H1 (cell line): ENCODE results near the gene LITAFD. TPM values are rescaled to one million over a fixed set of nuclear protein-coding genes. Genes with fewer than 3 reads are reported as not detected.

Source experiments
- CTCF ChIA-PET: fragments of 300-600 bp; sonication (Branson Sonifier 250); formaldehyde crosslinking; loops from one replicate; lab custom pipeline; 2021; ENCODE audit not compliant: partially characterized antibody; lab: Charles Lee
- POLR2A ChIA-PET: fragments of 300-600 bp; sonication (Branson Sonifier 250); formaldehyde crosslinking; loops from one replicate; lab custom pipeline; 2021; ENCODE audit warnings: inconsistent platforms; ENCODE audit not compliant: partially characterized antibody; lab: Charles Lee
- DNase-seq, 2 experiments: peaks; one replicate each; pipeline versions ENCODE4 v3.0.0 to v3.0.0-alpha.2; 2010 to 2022; ENCODE audit warnings: low spot score in 2 of 2, low read depth in 1 of 2, mixed read lengths in 1 of 2
- FAIRE-seq: peaks from 2 replicates; lab custom pipeline; 2011; peaks lifted over from hg19 to GRCh38; lab: Jason Lieb, UNC
- H2AFZ ChIP-seq: 2 replicates; pipeline ENCODE4 v1.8.1; 2012; ENCODE audit warnings: low read length, inconsistent platforms
- H2AK5ac ChIP-seq: 2 replicates; pipeline ENCODE4 v1.6.1; 2013; ENCODE audit warnings: low read depth, low read length
- H2BK120ac ChIP-seq: replicated peaks from 2 replicates; pipeline ENCODE3; 2013; ENCODE audit warnings: low read depth, low read length, inconsistent platforms
- H2BK12ac ChIP-seq: 2 replicates; pipeline ENCODE4 v1.6.1; 2013; ENCODE audit warnings: low read depth, low read length
- H2BK15ac ChIP-seq: 2 replicates; pipeline ENCODE4 v1.6.1; 2013; ENCODE audit warnings: low read length
- H2BK20ac ChIP-seq: 2 replicates; pipeline ENCODE4 v1.6.1; 2013; ENCODE audit warnings: low read length
- H2BK5ac ChIP-seq: 2 replicates; pipeline ENCODE4 v1.6.1; 2013; ENCODE audit warnings: low read depth, low read length
- H3K14ac ChIP-seq: 2 replicates; pipeline ENCODE4 v1.6.1; 2013; ENCODE audit warnings: inconsistent platforms; ENCODE audit not compliant: insufficient read length
- H3K18ac ChIP-seq: 2 replicates; pipeline ENCODE4 v1.6.1; 2013; ENCODE audit warnings: low read length; ENCODE audit errors: extremely low read depth
- H3K23ac ChIP-seq: 2 replicates; pipeline ENCODE4 v1.6.1; 2013; ENCODE audit warnings: inconsistent platforms; ENCODE audit not compliant: insufficient read length
- H3K23me2 ChIP-seq: 2 replicates; pipeline ENCODE4 v1.6.1; 2013; ENCODE audit warnings: low read depth, low read length
- H3K27ac ChIP-seq: 2 replicates; pipeline ENCODE4 v1.6.1; 2011; ENCODE audit warnings: low read depth, low read length, inconsistent platforms
- H3K27me3 ChIP-seq, 4 experiments: replicated peaks in 1 of 4; 1 replicate in 1 of 4; 2 replicates in 3 of 4; pipeline versions ENCODE4 v1.6.1 to v1.8.1; 2011 to 2013; ENCODE audit warnings: low read length in 3 of 4, mild to moderate bottlenecking in 3 of 4, inconsistent platforms in 2 of 4, mixed read lengths in 2 of 4, moderate library complexity in 1 of 4; ENCODE audit not compliant: control insufficient read depth in 3 of 4, insufficient read depth in 3 of 4; ENCODE audit errors: extremely low read depth in 1 of 4
- H3K36me3 ChIP-seq, 4 experiments: 2 replicates each; pipeline versions ENCODE4 v1.6.1 to v1.8.1; 2011 to 2013; ENCODE audit warnings: mild to moderate bottlenecking in 4 of 4, low read length in 3 of 4, moderate library complexity in 2 of 4, control low read depth in 1 of 4, inconsistent platforms in 1 of 4; ENCODE audit not compliant: insufficient read depth in 4 of 4, control insufficient read depth in 2 of 4
- H3K4ac ChIP-seq: replicated peaks from 2 replicates; pipeline ENCODE3; 2013; ENCODE audit warnings: low read length, low read depth, mixed read lengths, inconsistent platforms; ENCODE audit not compliant: insufficient read length
- H3K4me1 ChIP-seq, 4 experiments: replicated peaks in 1 of 4; 1 replicate in 1 of 4; 2 replicates in 3 of 4; pipeline versions ENCODE4 v1.6.1 to v1.8.1; 2011 to 2013; ENCODE audit warnings: low read length in 3 of 4, inconsistent platforms in 2 of 4, mixed read lengths in 1 of 4; ENCODE audit not compliant: insufficient read depth in 4 of 4, control insufficient read depth in 3 of 4
- H3K4me2 ChIP-seq, 2 experiments: 2 replicates each; pipeline versions ENCODE4 v1.6.1 to v1.8.1; 2011 to 2013; ENCODE audit warnings: low read depth in 2 of 2, low read length in 2 of 2, control low read depth in 1 of 2, inconsistent platforms in 1 of 2, mild to moderate bottlenecking in 1 of 2; ENCODE audit not compliant: insufficient read depth in 1 of 2
- H3K4me3 ChIP-seq, 4 experiments: fragments of 200-600, 300-600 bp in 1 of 4; sonication (generic), shearing (Covaris generic), sonication (Bioruptor Twin) in 1 of 4; 2 replicates each; pipeline versions ENCODE4 v1.5.1 to v1.8.1; 2011 to 2016; ENCODE audit warnings: low read length in 4 of 4, low read depth in 3 of 4, control low read depth in 2 of 4, inconsistent platforms in 2 of 4, mild to moderate bottlenecking in 2 of 4, mixed read lengths in 1 of 4, moderate library complexity in 1 of 4; ENCODE audit not compliant: insufficient read depth in 2 of 4; ENCODE audit errors: extremely low read depth in 1 of 4
- H3K56ac ChIP-seq: replicated peaks from 2 replicates; pipeline ENCODE3; 2013; ENCODE audit warnings: low read depth, mild to moderate bottlenecking, mixed read lengths, low read length, inconsistent platforms; ENCODE audit not compliant: insufficient read length
- H3K79me1 ChIP-seq: 2 replicates; pipeline ENCODE4 v1.6.1; 2013; ENCODE audit warnings: low read depth, low read length, control low read depth
- H3K79me2 ChIP-seq, 2 experiments: 2 replicates each; pipeline versions ENCODE4 v1.6.1 to v1.8.1; 2012 to 2013; ENCODE audit warnings: low read length in 2 of 2, mild to moderate bottlenecking in 2 of 2, inconsistent platforms in 1 of 2; ENCODE audit not compliant: insufficient read depth in 2 of 2, control insufficient read depth in 1 of 2
- H3K9ac ChIP-seq, 4 experiments: replicated peaks in 1 of 4; 1 replicate in 1 of 4; 2 replicates in 3 of 4; pipeline versions ENCODE4 v1.6.1 to v1.8.1; 2011 to 2013; ENCODE audit warnings: low read depth in 3 of 4, low read length in 3 of 4, control low read depth in 2 of 4, mild to moderate bottlenecking in 2 of 4, moderate library complexity in 2 of 4, inconsistent platforms in 1 of 4; ENCODE audit errors: extremely low read depth in 1 of 4
- H3K9me3 ChIP-seq, 2 experiments: 2 replicates each; pipeline versions ENCODE4 v1.6.1 to v1.8.1; 2012 to 2013; ENCODE audit warnings: mild to moderate bottlenecking in 2 of 2, moderate library complexity in 2 of 2, control low read depth in 1 of 2, inconsistent platforms in 1 of 2, low read depth in 1 of 2, low read length in 1 of 2, mixed read lengths in 1 of 2; ENCODE audit not compliant: insufficient read depth in 2 of 2
- H4K20me1 ChIP-seq, 2 experiments: replicated peaks in 1 of 2; 2 replicates each; pipeline versions ENCODE3 to v1.8.1; 2011 to 2013; ENCODE audit warnings: inconsistent platforms in 2 of 2, low read length in 2 of 2, mild to moderate bottlenecking in 1 of 2; ENCODE audit not compliant: insufficient read depth in 2 of 2, control insufficient read depth in 1 of 2
- H4K5ac ChIP-seq: 2 replicates; pipeline ENCODE4 v1.6.1; 2013; ENCODE audit warnings: low read length, low read depth, mixed read lengths, inconsistent platforms; ENCODE audit not compliant: insufficient read length
- H4K8ac ChIP-seq: 2 replicates; pipeline ENCODE4 v1.8.0; 2013; ENCODE audit warnings: mild to moderate bottlenecking, moderate library complexity, low read length, inconsistent platforms; ENCODE audit not compliant: insufficient read depth; ENCODE audit errors: extremely low read depth
- H4K91ac ChIP-seq: replicated peaks from 2 replicates; pipeline ENCODE3; 2013; ENCODE audit warnings: low read length, mixed read lengths, inconsistent platforms; ENCODE audit not compliant: insufficient read length
- CEBPB ChIP-seq: IDR thresholded peaks from 2 replicates; pipeline ENCODE4 v1.6.1; 2012; ENCODE audit warnings: low read depth, low read length
- HDAC6 ChIP-seq: IDR thresholded peaks from one replicate; pipeline ENCODE4 v1.7.1; 2012; ENCODE audit warnings: low read depth, mild to moderate bottlenecking, inconsistent platforms, low read length, moderate library complexity
- JUN ChIP-seq: IDR thresholded peaks from 2 replicates; pipeline ENCODE4 v1.6.1; 2011; ENCODE audit warnings: low read depth, mild to moderate bottlenecking, improper control_type of control experiment, low read length
- JUND ChIP-seq: IDR thresholded peaks from 2 replicates; pipeline ENCODE4 v1.6.1; 2011; ENCODE audit warnings: mild to moderate bottlenecking, improper control_type of control experiment, low read length
- KDM5A ChIP-seq: fragments of 200-600 bp; IDR thresholded peaks from 2 replicates; pipeline ENCODE4 v1.7.1; 2012; ENCODE audit warnings: mild to moderate bottlenecking, low read length, inconsistent platforms, mixed read lengths
- POLR2AphosphoS5 ChIP-seq: IDR thresholded peaks from 2 replicates; pipeline ENCODE4 v1.6.1; 2011; ENCODE audit warnings: low read depth, low read length
- RAD21 ChIP-seq, 2 experiments: IDR thresholded peaks in 1 of 2; conservative IDR thresholded peaks in 1 of 2; 2 replicates each; pipeline ENCODE4 v1.6.1; 2011; ENCODE audit warnings: low read depth in 2 of 2, low read length in 2 of 2, improper control_type of control experiment in 1 of 2, inconsistent platforms in 1 of 2, mild to moderate bottlenecking in 1 of 2, moderate library complexity in 1 of 2
- SIRT6 ChIP-seq: IDR thresholded peaks from one replicate; pipeline ENCODE4 v1.7.1; 2012; ENCODE audit warnings: low read length, inconsistent platforms
- SP2 ChIP-seq: IDR thresholded peaks from 2 replicates; pipeline ENCODE4 v1.6.1; 2012; ENCODE audit warnings: mild to moderate bottlenecking, low read length, inconsistent platforms
- TAF7 ChIP-seq: optimal IDR thresholded peaks from 2 replicates; pipeline ENCODE3; 2011; ENCODE audit warnings: low read depth, mild to moderate bottlenecking, inconsistent platforms, low read length, moderate library complexity, borderline replicate concordance
- YY1 ChIP-seq: IDR thresholded peaks from 2 replicates; pipeline ENCODE4 v1.6.1; 2011; ENCODE audit warnings: low read depth, mild to moderate bottlenecking, low read length
- WGBS, 2 experiments: shearing (Covaris generic) in 1 of 2; methylation state at CpG; one replicate each; pipeline versions ENCODE4 v1.1.6 to v1.1.7; 2013 to 2015; ENCODE audit warnings: low lambda C conversion rate in 2 of 2, mixed read lengths in 2 of 2, inconsistent platforms in 1 of 2, low coverage in 1 of 2, missing lambda C conversion rate in 1 of 2; ENCODE audit not compliant: insufficient replicate concordance in 2 of 2, insufficient coverage in 1 of 2, insufficient read length in 1 of 2; ENCODE audit errors: extremely low coverage in 1 of 2, missing lambda C conversion rate in 1 of 2; 5-methylcytosine and 5-hydroxymethylcytosine counted together
- polyA plus RNA-seq, 7 experiments: library from polyadenylated mRNA; depleted of rRNA in 3 of 7; stranded (reverse) in 5 of 7; unstranded in 2 of 7; fragments of >200 nt in 5 of 7; fragments of 200-250 nt in 2 of 7; gene quantifications; 1 replicate in 5 of 7; 2 replicates in 1 of 7; 4 replicates in 1 of 7; pipeline versions ENCODE4 v1.2.1 to v1.2.3, GENCODE V29; 2011 to 2013; ENCODE audit warnings: missing spikeins in 2 of 7, mixed read lengths in 2 of 7
- total RNA-seq: library from RNA; stranded (reverse); fragmentation: NEBNext Ultra II Directional; extraction: Animal tissue kit (Norgen Biotek cat#: 25700); gene quantifications from 2 replicates; pipeline ENCODE4 v1.2.1, GENCODE V29; 2021
- TF ChIP-seq, protein P1 (sequence below): IDR thresholded peaks from 2 replicates; pipeline ENCODE4 v1.6.1; 2011; ENCODE audit warnings: low read length, improper control_type of control experiment
- TF ChIP-seq, protein P2 (sequence below): IDR thresholded peaks from 2 replicates; pipeline ENCODE4 v1.6.1; 2012; ENCODE audit warnings: inconsistent platforms

LITAFD gene
- total and polyA plus RNA-seq, 2 of the 8 experiments (the other 6 are each of a cell fraction or from before 2014, with no cell fraction given) = not detected

DNA sequence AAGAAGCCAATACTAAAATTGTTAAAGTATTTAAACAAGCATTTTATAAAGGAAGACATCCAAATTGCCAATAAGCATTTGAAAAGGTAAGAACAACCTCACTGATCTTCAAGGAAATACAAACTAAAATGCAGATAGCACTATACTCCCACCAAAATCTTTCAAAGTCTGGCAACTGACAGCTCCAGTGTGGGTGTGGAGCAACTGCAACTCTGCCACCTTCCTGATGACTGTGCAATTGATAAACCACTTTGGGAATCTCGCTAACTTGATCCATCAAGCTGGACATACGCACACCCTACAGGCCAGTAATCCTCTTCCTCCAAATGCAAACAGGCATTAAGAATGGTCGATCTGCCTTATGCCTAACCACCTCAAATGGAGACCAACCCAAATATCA lies 31.9 kb downstream of the LITAFD start:
- 92% methylated on average over 3 of the region's 3 CpGs; no CpG with 5 or more reads in 1 of the 2 experiments for WGBS, 2 experiments
- H3K79me2 ChIP-seq = peaks cover 0 to 13% of the 10 kb centered on the region in 2 experiments; a peak in 1 of 4 replicates
- TF ChIP-seq, protein P1, sequence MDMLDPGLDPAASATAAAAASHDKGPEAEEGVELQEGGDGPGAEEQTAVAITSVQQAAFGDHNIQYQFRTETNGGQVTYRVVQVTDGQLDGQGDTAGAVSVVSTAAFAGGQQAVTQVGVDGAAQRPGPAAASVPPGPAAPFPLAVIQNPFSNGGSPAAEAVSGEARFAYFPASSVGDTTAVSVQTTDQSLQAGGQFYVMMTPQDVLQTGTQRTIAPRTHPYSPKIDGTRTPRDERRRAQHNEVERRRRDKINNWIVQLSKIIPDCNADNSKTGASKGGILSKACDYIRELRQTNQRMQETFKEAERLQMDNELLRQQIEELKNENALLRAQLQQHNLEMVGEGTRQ = no peak
- no peak for TF ChIP-seq RAD21 (IDR thresholded peaks at IDR 0.05 in 1 of 2, conservative IDR thresholded peaks at IDR 0.05 in 1 of 2; ENCODE audit: low read depth in 2 of 2, low read length in 2 of 2)
- no peak for TF ChIP-seq JUND
- no peak for TF ChIP-seq SP2
- TF ChIP-seq CEBPB = no peak
- no peak for TF ChIP-seq YY1
- no peak for TF ChIP-seq TAF7
- TF ChIP-seq, protein P2, sequence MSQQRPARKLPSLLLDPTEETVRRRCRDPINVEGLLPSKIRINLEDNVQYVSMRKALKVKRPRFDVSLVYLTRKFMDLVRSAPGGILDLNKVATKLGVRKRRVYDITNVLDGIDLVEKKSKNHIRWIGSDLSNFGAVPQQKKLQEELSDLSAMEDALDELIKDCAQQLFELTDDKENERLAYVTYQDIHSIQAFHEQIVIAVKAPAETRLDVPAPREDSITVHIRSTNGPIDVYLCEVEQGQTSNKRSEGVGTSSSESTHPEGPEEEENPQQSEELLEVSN = no peak
- TF ChIP-seq KDM5A = no peak
- no peak for TF ChIP-seq SIRT6
- TF ChIP-seq POLR2AphosphoS5 = no peak
- TF ChIP-seq JUN = no peak
- TF ChIP-seq HDAC6 = no peak

More for the DNA sequence above, 31.9 kb downstream of the LITAFD start:
- H3K14ac ChIP-seq = no peak overlapping the region
- H4K20me1 ChIP-seq = peaks cover 0 to 6% of the 10 kb centered on the region in 2 experiments
- no peak overlapping the region for H2BK15ac ChIP-seq
- H3K4me3 ChIP-seq = no peak overlapping the region
- H4K5ac ChIP-seq = no peak overlapping the region
- no peaks in the 10 kb centered on the region for H3K23me2 ChIP-seq
- FAIRE-seq (no peak), DNase-seq (no peak)
- H3K56ac ChIP-seq = no peak overlapping the region
- ChIA-PET POLR2A (no interaction called here), CTCF (interaction anchor here (0.7 to 7.4 kb wide), 6 partner anchors 12 to 115 kb away, joined by 3 to 39 read pairs (median 4); no protein-coding TSS in a partner anchor)
- H2AFZ ChIP-seq = no peak overlapping the region
- no peaks in the 10 kb centered on the region for H3K27me3 ChIP-seq
- H2BK20ac ChIP-seq = no peak overlapping the region
- peaks cover 15 to 70% (median 39%) of the 10 kb centered on the region in 4 experiments for H3K36me3 ChIP-seq
- H3K9ac ChIP-seq = no peak overlapping the region
- H2BK5ac ChIP-seq = no peak overlapping the region
- H3K4me1 ChIP-seq = no peaks in the 10 kb centered on the region; a peak in 1 of 7 replicates
- no peak overlapping the region for H4K8ac ChIP-seq
- H3K27ac ChIP-seq = no peak overlapping the region
- no peak overlapping the region for H3K18ac ChIP-seq
- peaks cover 13% of the 10 kb centered on the region for H3K79me1 ChIP-seq
- no peak overlapping the region for H2BK120ac ChIP-seq
- H2AK5ac ChIP-seq = no peak overlapping the region
- H3K4ac ChIP-seq = no peak overlapping the region
- H2BK12ac ChIP-seq = no peak overlapping the region
- no peaks in the 10 kb centered on the region for H3K9me3 ChIP-seq
- no peak overlapping the region for H3K23ac ChIP-seq
- H4K91ac ChIP-seq = no peak overlapping the region
- H3K4me2 ChIP-seq = no peak overlapping the region
